H9 (cell line): ENCODE data around the gene COA1. TPM values are rescaled to one million over a fixed set of nuclear protein-coding genes. Genes with fewer than 3 reads are reported as not detected.

Experiments used
- DNase-seq: peaks from one replicate; pipeline ENCODE4 v3.0.0-alpha.2; 2017
- H2AFZ ChIP-seq: one replicate; pipeline ENCODE4 v1.6.1; 2013; ENCODE audit warnings: mild to moderate bottlenecking, low read length, control low read depth, moderate library complexity
- H2AK5ac ChIP-seq: 2 replicates; pipeline ENCODE4 v1.6.1; 2013; ENCODE audit warnings: low read length, control low read depth, mixed read lengths; ENCODE audit not compliant: insufficient read length
- H2BK120ac ChIP-seq: one replicate; pipeline ENCODE4 v1.6.1; 2013; ENCODE audit warnings: low read depth, mild to moderate bottlenecking, low read length, control low read depth, inconsistent platforms; ENCODE audit not compliant: poor library complexity, severe bottlenecking
- H2BK12ac ChIP-seq: 2 replicates; pipeline ENCODE4 v1.6.1; 2013; ENCODE audit warnings: low read length, control low read depth, mixed read lengths, low read depth; ENCODE audit not compliant: insufficient read length
- H2BK15ac ChIP-seq: 2 replicates; pipeline ENCODE4 v1.6.1; 2013; ENCODE audit warnings: low read depth, low read length, control low read depth
- H2BK20ac ChIP-seq: one replicate; pipeline ENCODE4 v1.6.1; 2013; ENCODE audit warnings: low read depth, mild to moderate bottlenecking, low read length, control low read depth, inconsistent platforms; ENCODE audit not compliant: poor library complexity, severe bottlenecking
- H2BK5ac ChIP-seq: 2 replicates; pipeline ENCODE4 v1.6.1; 2013; ENCODE audit warnings: low read length, control low read depth, mixed read lengths; ENCODE audit not compliant: insufficient read length
- H3K14ac ChIP-seq: 2 replicates; pipeline ENCODE4 v1.6.1; 2013; ENCODE audit warnings: low read length, control low read depth; ENCODE audit not compliant: insufficient read depth
- H3K18ac ChIP-seq: 2 replicates; pipeline ENCODE4 v1.6.1; 2013; ENCODE audit warnings: low read depth, mild to moderate bottlenecking, mixed read lengths, low read length, control low read depth; ENCODE audit not compliant: insufficient read length
- H3K23ac ChIP-seq: 2 replicates; pipeline ENCODE4 v1.6.1; 2013; ENCODE audit warnings: low read length, control low read depth, mixed read lengths, low read depth; ENCODE audit not compliant: insufficient read length
- H3K23me2 ChIP-seq: 2 replicates; pipeline ENCODE4 v1.6.1; 2013; ENCODE audit warnings: low read depth, mild to moderate bottlenecking, mixed read lengths, low read length, control low read depth; ENCODE audit not compliant: insufficient read length, poor library complexity, severe bottlenecking
- H3K27ac ChIP-seq: 2 replicates; pipeline ENCODE4 v1.5.1; 2013; ENCODE audit warnings: low read length, control low read depth, mixed read lengths, low read depth; ENCODE audit not compliant: insufficient read length
- H3K27me3 ChIP-seq: 2 replicates; pipeline ENCODE4 v1.6.1; 2013; ENCODE audit warnings: low read length, control low read depth, inconsistent platforms; ENCODE audit not compliant: insufficient read depth
- H3K4ac ChIP-seq: 2 replicates; pipeline ENCODE4 v1.6.1; 2013; ENCODE audit warnings: low read depth, mild to moderate bottlenecking, control low read depth, inconsistent platforms, low read length, moderate library complexity
- H3K4me1 ChIP-seq: 2 replicates; pipeline ENCODE4 v1.6.1; 2013; ENCODE audit warnings: low read length, control low read depth, inconsistent platforms; ENCODE audit not compliant: insufficient read depth
- H3K4me2 ChIP-seq: 2 replicates; pipeline ENCODE4 v1.6.1; 2013; ENCODE audit warnings: low read length, control low read depth, mixed read lengths; ENCODE audit not compliant: insufficient read length, insufficient read depth
- H3K56ac ChIP-seq: 2 replicates; pipeline ENCODE4 v1.6.1; 2013; ENCODE audit warnings: low read depth, mild to moderate bottlenecking, mixed read lengths, low read length, control low read depth; ENCODE audit not compliant: insufficient read length
- H3K79me1 ChIP-seq: 2 replicates; pipeline ENCODE4 v1.6.1; 2013; ENCODE audit warnings: low read depth, mild to moderate bottlenecking, moderate library complexity, low read length, control low read depth, inconsistent platforms; ENCODE audit not compliant: insufficient read depth, poor library complexity, severe bottlenecking
- H3K79me2 ChIP-seq: 2 replicates; pipeline ENCODE4 v1.6.1; 2013; ENCODE audit warnings: low read length, control low read depth, inconsistent platforms; ENCODE audit not compliant: insufficient read depth
- H3K9ac ChIP-seq: 2 replicates; pipeline ENCODE4 v1.6.1; 2013; ENCODE audit warnings: low read length, control low read depth, mixed read lengths; ENCODE audit not compliant: insufficient read length; ENCODE audit errors: extremely low read depth
- H3K9me3 ChIP-seq: one replicate; pipeline ENCODE4 v1.6.1; 2013; ENCODE audit warnings: low read depth, low read length, inconsistent platforms; ENCODE audit not compliant: control insufficient read depth
- H3T11ph ChIP-seq: one replicate; pipeline ENCODE4 v1.6.1; 2013; ENCODE audit warnings: mild to moderate bottlenecking, low read length, control low read depth, inconsistent platforms
- H4K20me1 ChIP-seq: one replicate; pipeline ENCODE4 v1.6.1; 2013; ENCODE audit not compliant: control insufficient read depth, insufficient read length, insufficient read depth
- H4K5ac ChIP-seq: 2 replicates; pipeline ENCODE4 v1.6.1; 2013; ENCODE audit warnings: low read depth, mild to moderate bottlenecking, mixed read lengths, low read length, control low read depth; ENCODE audit not compliant: insufficient read length
- H4K8ac ChIP-seq: replicated peaks from 2 replicates; pipeline ENCODE4 v1.6.1; 2013; ENCODE audit warnings: low read length, control low read depth, mixed read lengths, low read depth; ENCODE audit not compliant: insufficient read length
- H4K91ac ChIP-seq: 2 replicates; pipeline ENCODE4 v1.6.1; 2013; ENCODE audit warnings: low read depth, mild to moderate bottlenecking, moderate library complexity, mixed read lengths, low read length, control low read depth; ENCODE audit not compliant: insufficient read length
- H3K27ac Mint-ChIP-seq, 3 experiments: 2 replicates in 2 of 3; 3 replicates in 1 of 3; pipeline ENCODE4 v1.8.0; 2020 to 2021; ENCODE audit warnings: mixed read lengths in 3 of 3, mild to moderate bottlenecking in 1 of 3, moderate library complexity in 1 of 3
- H3K27me3 Mint-ChIP-seq: 2 replicates; pipeline ENCODE4 v1.8.0; 2021; ENCODE audit warnings: low read depth, mild to moderate bottlenecking, moderate library complexity, mixed read lengths
- H3K36me3 Mint-ChIP-seq, 3 experiments: 2 replicates in 2 of 3; 3 replicates in 1 of 3; pipeline ENCODE4 v1.8.0; 2020 to 2021; ENCODE audit warnings: low read depth in 3 of 3, mixed read lengths in 3 of 3; ENCODE audit not compliant: insufficient read depth in 1 of 3
- H3K4me1 Mint-ChIP-seq, 2 experiments: 2 replicates each; pipeline ENCODE4 v1.8.0; 2020; ENCODE audit warnings: mixed read lengths in 2 of 2
- H3K4me3 Mint-ChIP-seq, 2 experiments: 2 replicates in 1 of 2; 3 replicates in 1 of 2; pipeline ENCODE4 v1.8.0; 2020 to 2021; ENCODE audit warnings: mild to moderate bottlenecking in 2 of 2, mixed read lengths in 2 of 2, moderate library complexity in 1 of 2
- H3K9me3 Mint-ChIP-seq, 2 experiments: 2 replicates in 1 of 2; 3 replicates in 1 of 2; pipeline ENCODE4 v1.8.0; 2020; ENCODE audit warnings: mild to moderate bottlenecking in 2 of 2, mixed read lengths in 2 of 2, moderate library complexity in 1 of 2
- CTCF ChIP-seq: fragments of 200-600 bp; sonication (generic); conservative IDR thresholded peaks from 3 replicates; pipeline ENCODE4 v1.8.0; 2021; ENCODE audit warnings: antibody characterized with exemption, mild to moderate bottlenecking
- WGBS: extraction: QIAGEN DNeasy Blood & Tissue Kit; methylation state at CpG from one replicate; pipeline ENCODE4 v1.1.7; 2013; ENCODE audit warnings: missing lambda C conversion rate, low lambda C conversion rate, mixed read lengths; ENCODE audit not compliant: insufficient read length; ENCODE audit errors: extremely low coverage; 5-methylcytosine and 5-hydroxymethylcytosine counted together
- total RNA-seq: library from RNA; stranded (reverse); gene quantifications from 2 replicates; pipeline ENCODE4 v1.2.1, GENCODE V29; 2021

The COA1 gene
- total RNA-seq, 1 experiment from 2014 or later, result 138 TPM

DNA sequence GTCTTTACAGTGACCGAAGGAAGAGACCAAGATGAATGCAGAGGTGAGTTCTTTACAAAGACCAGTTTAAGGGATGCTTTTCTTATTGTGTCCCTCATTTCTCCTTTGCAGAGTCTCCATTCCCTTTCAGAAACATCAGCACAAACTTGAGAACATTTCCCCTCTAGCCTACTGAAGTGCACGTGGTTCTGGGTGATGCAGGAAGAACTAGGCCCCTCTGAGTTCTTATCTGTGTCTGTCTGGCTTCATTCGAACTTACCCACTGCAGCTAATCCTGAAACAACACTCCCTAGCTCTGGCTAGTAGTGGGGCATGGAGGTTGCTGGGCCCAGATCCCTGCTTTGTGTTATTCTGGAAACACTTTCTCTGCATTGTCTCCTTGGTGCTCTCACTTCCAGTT, 41.8 kb upstream of the COA1 start:
- Histone ChIP-seq H3K9ac (no peak overlapping the region), H2BK5ac (no peak overlapping the region), H3T11ph (no peak overlapping the region), H3K14ac (no peak overlapping the region), H2BK12ac (no peak overlapping the region), H2AFZ (no peak overlapping the region), H2BK20ac (peak overlapping the region; percentile 84), H3K56ac (no peak overlapping the region), H2BK120ac (no peak overlapping the region), H3K27me3 (no peaks in the 10 kb centered on the region), H3K18ac (no peak overlapping the region), H4K20me1 (no peaks in the 10 kb centered on the region), H4K91ac (no peak overlapping the region), H3K4ac (no peak overlapping the region), H4K8ac (no peak overlapping the region), H3K4me2 (no peak overlapping the region), H3K23ac (no peak overlapping the region), H2BK15ac (no peak overlapping the region), H3K79me1 (no peaks in the 10 kb centered on the region), H3K27ac (no peak overlapping the region), H3K79me2 (no peaks in the 10 kb centered on the region), H4K5ac (no peak overlapping the region), H2AK5ac (no peak overlapping the region), H3K23me2 (no peaks in the 10 kb centered on the region), H3K9me3 (no peaks in the 10 kb centered on the region), H3K4me1 (no peaks in the 10 kb centered on the region)
- no peaks in the 10 kb centered on the region; the same call in 1 of the 2 replicates for H3K27me3 Mint-ChIP-seq
- H3K36me3 Mint-ChIP-seq, result peaks cover 9 to 21% (median 10%) of the 10 kb centered on the region in 3 experiments; a peak in 6 of 7 replicates
- H3K9me3 Mint-ChIP-seq, result peaks cover 6 to 8% of the 10 kb centered on the region in 2 experiments; a peak in 3 of 5 replicates
- H3K27ac Mint-ChIP-seq, result peak overlapping the region in 1 of 3 experiments; percentile 15; a peak in 1 of 7 replicates
- no CpG with 5 or more reads among the region's 3 CpGs for WGBS
- peaks cover 0 to 14% of the 10 kb centered on the region in 2 experiments; a peak in 2 of 4 replicates for H3K4me1 Mint-ChIP-seq
- TF ChIP-seq CTCF, result no peak
- no peak overlapping the region for H3K4me3 Mint-ChIP-seq
- no peak for DNase-seq
